Upper lobe of right lung (tissue), 1 donor: Measurements from ENCODE around the gene IGFALS. TPM values are rescaled to one million over a fixed set of nuclear protein-coding genes. Genes with fewer than 3 reads are reported as not detected.

Experiments
- ATAC-seq: fragments of 200-7000 bp; cut with Tn5 transposase; one replicate; pipeline ENCODE4 v1.9.1; 2020; ENCODE audit warnings: mild to moderate bottlenecking, moderate library complexity
- DNase-seq: peaks from one replicate; pipeline ENCODE4 v3.0.0-alpha.2; 2020
- H3K27ac ChIP-seq: fragments of 200-600 bp; one replicate; pipeline ENCODE4 v1.8.0; 2022
- H3K27me3 ChIP-seq: fragments of 200-600 bp; one replicate; pipeline ENCODE4 v1.8.0; 2022; ENCODE audit warnings: mild to moderate bottlenecking
- H3K36me3 ChIP-seq: fragments of 200-600 bp; one replicate; pipeline ENCODE4 v1.8.0; 2022
- H3K4me1 ChIP-seq: fragments of 200-600 bp; one replicate; pipeline ENCODE4 v1.8.0; 2022
- H3K4me3 ChIP-seq: fragments of 200-600 bp; one replicate; pipeline ENCODE4 v1.8.0; 2022; ENCODE audit warnings: mild to moderate bottlenecking
- H3K9me3 ChIP-seq: fragments of 200-600 bp; one replicate; pipeline ENCODE4 v1.8.0; 2022
- CTCF ChIP-seq: fragments of 200-600 bp; IDR thresholded peaks from one replicate; pipeline ENCODE4 v1.8.0; 2022; ENCODE audit warnings: antibody characterized with exemption
- intact Hi-C: fragments of 100-400 bp; cut with DNase I; formaldehyde crosslinking; loops from one replicate; pipeline ENCODE4 v1.11.0; 2022
- total RNA-seq: library from RNA; stranded (reverse); fragmentation: NEBNext Ultra II Directional; extraction: Animal tissue kit (Norgen Biotek cat#: 25700); gene quantifications from one replicate; pipeline ENCODE4 v1.2.1, GENCODE V29; 2021
- donor health status: DM: no; HTN: yes; CAD: no; lungs with severe emphysema.

The IGFALS gene
- total RNA-seq, 1 donor from 2014 or later: 2.5 TPM

- no peak for TF ChIP-seq CTCF
- intact Hi-C loops: no loop called here
- DNase-seq (no peak), ATAC-seq (peak; percentile 16)
- H3K9me3 ChIP-seq: no peaks in the 10 kb centered on the region
- H3K36me3 ChIP-seq: peaks cover 34% of the 10 kb centered on the region
- no peaks in the 10 kb centered on the region for H3K27me3 ChIP-seq
- no peak overlapping the region for H3K27ac ChIP-seq
- H3K4me3 ChIP-seq: no peak overlapping the region
- H3K4me1 ChIP-seq: no peaks in the 10 kb centered on the region
These were observed 52.6 kb downstream of the IGFALS start for GRCh38 chr16:1740781-1741490.

Other genes starting within 250 kb of the IGFALS start
- gene IFT140, start 181.6 kb downstream of the IGFALS start, total RNA-seq: 38.4 TPM
- 21.4 TPM for gene CRAMP1, start 181.3 kb downstream of the IGFALS start, total RNA-seq
- 44.8 TPM for gene JPT2, start 115.4 kb downstream of the IGFALS start, total RNA-seq
- 77.3 TPM for gene MAPK8IP3, start 87.5 kb downstream of the IGFALS start, total RNA-seq
- gene NME3, start 22.2 kb downstream of the IGFALS start, total RNA-seq: 67.2 TPM
- gene EME2, start 20.9 kb downstream of the IGFALS start, total RNA-seq: 19.2 TPM
- gene MRPS34, start 20.6 kb downstream of the IGFALS start, total RNA-seq: 62.7 TPM
- gene SPSB3, start 11.1 kb downstream of the IGFALS start, total RNA-seq: 43.0 TPM
- gene NUBP2, start 10.7 kb downstream of the IGFALS start, total RNA-seq: 38.9 TPM
- 71.8 TPM for gene HAGH, start 33.1 kb upstream of the IGFALS start, total RNA-seq
- gene FAHD1, start 33.5 kb upstream of the IGFALS start, total RNA-seq: 17.2 TPM
- not detected for gene MEIOB, start 78.5 kb upstream of the IGFALS start, total RNA-seq
- gene HS3ST6, start 124.7 kb upstream of the IGFALS start, total RNA-seq: not detected
- 28.8 TPM for gene MSRB1, start 149.5 kb upstream of the IGFALS start, total RNA-seq
- not detected for gene RPL3L, start 161.0 kb upstream of the IGFALS start, total RNA-seq
- 86.7 TPM for gene NDUFB10, start 165.8 kb upstream of the IGFALS start, total RNA-seq
- gene RPS2, start 171.1 kb upstream of the IGFALS start, total RNA-seq: 1,490 TPM
- not detected for gene RNF151, start 173.2 kb upstream of the IGFALS start, total RNA-seq
- gene TBL3, start 178.3 kb upstream of the IGFALS start, total RNA-seq: 24.7 TPM
- gene NOXO1, start 187.8 kb upstream of the IGFALS start, total RNA-seq: 1.8 TPM
- 23.1 TPM for gene GFER, start 190.5 kb upstream of the IGFALS start, total RNA-seq
- 0.61 TPM for gene SYNGR3, start 196.3 kb upstream of the IGFALS start, total RNA-seq
- gene ZNF598, start 216.1 kb upstream of the IGFALS start, total RNA-seq: 38.2 TPM
- gene NPW, start 226.1 kb upstream of the IGFALS start, total RNA-seq: not detected
- 363 TPM for gene NHERF2, start 233.2 kb upstream of the IGFALS start, total RNA-seq